ENCODE measurements around the gene ITGB2.
"Not testable (repeated sequence)": the region's sequence is repeated elsewhere in the genome, so short reads cannot be mapped to it uniquely, and the experiment has no call there.

ITGB2 gene

GRCh38 chr21:44880405-44881197 lies 40.1 kb downstream of the ITGB2 start:
- H3K4me3 ChIP-seq (ENCODE audit: low read depth, low read length): no peak overlapping the region
- TF ChIP-seq, protein P1, sequence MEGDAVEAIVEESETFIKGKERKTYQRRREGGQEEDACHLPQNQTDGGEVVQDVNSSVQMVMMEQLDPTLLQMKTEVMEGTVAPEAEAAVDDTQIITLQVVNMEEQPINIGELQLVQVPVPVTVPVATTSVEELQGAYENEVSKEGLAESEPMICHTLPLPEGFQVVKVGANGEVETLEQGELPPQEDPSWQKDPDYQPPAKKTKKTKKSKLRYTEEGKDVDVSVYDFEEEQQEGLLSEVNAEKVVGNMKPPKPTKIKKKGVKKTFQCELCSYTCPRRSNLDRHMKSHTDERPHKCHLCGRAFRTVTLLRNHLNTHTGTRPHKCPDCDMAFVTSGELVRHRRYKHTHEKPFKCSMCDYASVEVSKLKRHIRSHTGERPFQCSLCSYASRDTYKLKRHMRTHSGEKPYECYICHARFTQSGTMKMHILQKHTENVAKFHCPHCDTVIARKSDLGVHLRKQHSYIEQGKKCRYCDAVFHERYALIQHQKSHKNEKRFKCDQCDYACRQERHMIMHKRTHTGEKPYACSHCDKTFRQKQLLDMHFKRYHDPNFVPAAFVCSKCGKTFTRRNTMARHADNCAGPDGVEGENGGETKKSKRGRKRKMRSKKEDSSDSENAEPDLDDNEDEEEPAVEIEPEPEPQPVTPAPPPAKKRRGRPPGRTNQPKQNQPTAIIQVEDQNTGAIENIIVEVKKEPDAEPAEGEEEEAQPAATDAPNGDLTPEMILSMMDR (IDR thresholded peaks at IDR 0.05; ENCODE audit: borderline replicate concordance, insufficient read depth, low read depth, low read length): no peak

DNA sequence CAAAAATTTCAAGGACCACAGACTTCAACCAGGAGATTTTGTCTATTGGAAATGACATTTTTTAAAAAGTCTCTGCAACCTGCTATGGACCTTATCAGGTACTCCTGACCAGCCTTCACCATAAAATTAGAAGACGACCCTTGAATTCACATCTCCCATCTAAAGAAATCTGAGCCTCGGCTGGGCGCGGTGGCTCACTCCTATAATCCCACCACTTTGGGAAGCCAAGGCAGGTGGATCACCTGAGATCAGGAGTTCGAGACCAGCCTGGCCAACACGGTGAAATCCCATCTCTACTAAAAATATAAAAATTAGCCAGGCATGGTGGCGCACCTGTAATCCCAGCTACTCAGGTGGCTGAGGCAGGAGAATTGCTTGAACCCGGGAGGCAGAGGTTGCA lies 41.5 kb downstream of the ITGB2 start:
- not testable (repeated sequence) for H3K4me3 ChIP-seq (ENCODE audit: low read depth, low read length)

DNA sequence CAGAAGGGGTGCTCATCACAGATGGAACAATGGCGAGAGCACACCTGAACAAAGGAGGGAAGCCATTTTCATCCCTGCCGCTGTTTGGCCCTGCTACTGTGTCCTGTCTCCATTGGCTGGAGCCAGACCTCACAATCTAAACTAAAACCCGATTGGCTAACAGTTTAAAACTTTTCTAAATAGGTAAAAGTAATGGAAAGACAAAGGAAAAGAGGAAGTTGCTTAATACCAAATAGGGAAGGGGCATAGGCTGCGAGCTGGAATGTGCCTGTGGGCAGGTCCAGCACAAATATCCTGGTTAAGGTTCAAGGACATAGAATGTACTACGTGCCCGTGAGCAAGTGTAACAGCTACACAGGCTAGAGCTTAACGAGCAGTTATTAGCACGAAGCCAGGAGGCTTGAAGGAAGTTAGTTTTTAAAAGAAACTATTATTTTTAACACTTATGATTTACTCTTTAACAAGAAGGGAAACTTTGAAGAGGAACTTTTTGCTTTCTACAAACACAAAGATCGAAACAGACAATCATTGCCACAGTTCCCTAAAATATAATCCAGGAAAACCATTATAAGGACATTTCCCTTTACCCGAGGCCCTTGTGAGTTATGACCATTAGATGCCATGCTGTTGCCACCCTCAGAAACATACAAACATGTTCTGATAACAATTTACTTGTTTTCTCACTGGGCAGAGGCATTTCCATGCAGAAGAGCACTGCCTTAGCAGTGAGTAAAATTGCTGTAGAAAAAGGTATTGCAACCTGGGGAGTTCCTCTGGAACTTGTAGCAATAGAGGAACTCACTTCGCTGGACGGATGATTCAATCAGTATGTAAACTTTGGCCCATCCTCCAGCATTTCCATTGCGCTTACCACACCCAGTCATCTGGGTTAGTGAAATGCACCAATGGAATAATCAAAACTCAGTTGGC lies 42.4 kb downstream of the ITGB2 start:
- TF ChIP-seq, protein P1 (IDR thresholded peaks at IDR 0.05; ENCODE audit: borderline replicate concordance, insufficient read depth, low read depth, low read length): no peak
- H3K4me3 ChIP-seq (ENCODE audit: low read depth, low read length): no peak overlapping the region

GRCh38 chr21:44876849-44877575 lies 43.7 kb downstream of the ITGB2 start:
- H3K4me3 ChIP-seq (ENCODE audit: low read depth, low read length): no peak overlapping the region
- TF ChIP-seq, protein P1 (IDR thresholded peaks at IDR 0.05; ENCODE audit: borderline replicate concordance, insufficient read depth, low read depth, low read length): no peak

DNA sequence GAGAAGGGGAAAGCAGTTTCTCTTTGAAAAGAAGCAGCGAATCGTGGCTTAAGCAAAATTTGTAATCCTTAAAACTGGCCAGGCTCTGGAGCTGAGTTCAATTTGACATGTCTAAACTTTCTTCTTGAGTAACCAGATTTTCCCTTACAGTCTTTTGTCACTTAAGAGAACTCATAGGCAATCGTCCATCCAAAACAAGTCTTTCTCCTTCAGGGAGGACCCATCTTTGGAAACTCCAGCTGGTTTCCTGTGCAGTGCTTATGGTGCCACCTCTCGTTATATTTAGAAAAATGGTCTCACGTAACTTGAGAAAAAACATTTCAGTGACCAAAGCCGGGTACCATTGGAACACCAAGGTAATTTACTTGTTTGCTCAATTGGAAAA lies 45.4 kb downstream of the ITGB2 start:
- TF ChIP-seq, protein P1 (IDR thresholded peaks at IDR 0.05; ENCODE audit: borderline replicate concordance, insufficient read depth, low read depth, low read length): no peak
- H3K4me3 ChIP-seq (ENCODE audit: low read depth, low read length): peak overlapping the region; percentile 75

DNA sequence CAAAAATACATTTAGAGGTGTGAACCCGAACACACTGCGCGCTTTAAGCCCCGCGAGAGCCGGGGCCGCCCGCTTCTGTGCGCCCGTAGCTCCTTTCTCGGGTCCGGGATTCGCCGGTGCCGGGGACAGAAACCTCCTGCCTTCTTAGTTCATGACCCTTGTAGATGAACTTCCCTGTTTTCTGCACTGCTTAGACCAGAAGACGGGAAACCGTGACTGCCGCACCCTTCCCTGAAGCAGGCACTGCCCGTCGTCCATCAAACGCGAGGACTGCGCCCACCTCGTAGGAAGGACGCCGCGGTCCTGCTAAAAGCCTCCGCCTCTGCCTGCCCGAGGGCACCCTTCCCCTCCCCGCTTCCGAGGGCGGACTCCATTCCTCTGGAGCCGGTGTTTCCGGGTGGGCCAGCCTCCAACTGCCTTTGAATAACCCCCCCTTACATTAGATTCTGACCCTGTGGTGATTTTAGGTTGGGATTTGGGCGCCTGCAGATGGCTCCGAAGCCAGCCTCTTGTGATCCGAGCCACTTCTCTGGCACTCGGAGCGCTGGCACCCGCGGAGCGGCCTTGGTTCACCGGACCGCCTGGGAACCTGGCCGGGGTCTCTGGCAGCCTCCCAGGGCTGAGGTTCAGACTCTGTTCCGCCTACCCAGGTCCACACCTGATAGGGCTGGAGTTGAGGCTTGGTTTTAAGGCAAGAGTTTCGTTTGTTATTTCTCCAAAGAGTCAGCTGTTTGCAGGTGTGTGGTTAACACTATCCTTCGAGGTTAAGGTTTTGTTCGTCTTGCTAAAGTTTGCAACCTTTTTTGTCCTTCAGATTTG lies 46.0 kb downstream of the ITGB2 start:
- TF ChIP-seq, protein P1 (IDR thresholded peaks at IDR 0.05; ENCODE audit: borderline replicate concordance, insufficient read depth, low read depth, low read length): no peak
- peak overlapping the region; percentile 75 for H3K4me3 ChIP-seq (ENCODE audit: low read depth, low read length)

GRCh38 chr21:44874240-44874496 lies 46.5 kb downstream of the ITGB2 start:
- peak overlapping the region; percentile 75 for H3K4me3 ChIP-seq (ENCODE audit: low read depth, low read length)
- TF ChIP-seq, protein P1 (IDR thresholded peaks at IDR 0.05; ENCODE audit: borderline replicate concordance, insufficient read depth, low read depth, low read length): no peak
